IPS-NIHi11 (cell line): ENCODE measurements around the gene PAQR8.
"Not testable (repeated sequence)": the region's sequence is repeated elsewhere in the genome, so short reads cannot be mapped to it uniquely, and the experiment has no call there.

ENCODE experiments used
- DNase-seq: peaks from one replicate; pipeline ENCODE4 v3.0.0; 2012; ENCODE audit warnings: mixed read lengths, low spot score

Gene PAQR8

DNA sequence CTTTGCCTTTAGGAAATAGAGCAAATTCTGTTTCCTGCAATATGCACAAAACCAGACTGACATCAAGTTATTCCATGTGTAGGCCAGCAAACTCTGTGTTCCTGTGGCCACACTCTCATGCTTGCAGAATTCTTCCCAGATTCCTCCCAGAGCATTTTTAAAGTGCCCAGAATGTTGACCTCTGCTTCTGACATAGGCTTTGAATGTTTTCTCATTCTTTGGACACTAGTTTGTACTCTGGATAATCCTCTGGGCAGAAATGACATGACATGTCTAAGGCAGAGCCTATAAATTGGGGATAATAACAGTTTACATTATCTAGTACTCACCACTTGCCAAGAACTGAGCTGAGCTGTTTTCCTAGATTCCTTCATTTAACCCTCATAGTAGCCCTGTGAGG is 49.0 kb downstream of the PAQR8 start:
- no peak for DNase-seq

DNA sequence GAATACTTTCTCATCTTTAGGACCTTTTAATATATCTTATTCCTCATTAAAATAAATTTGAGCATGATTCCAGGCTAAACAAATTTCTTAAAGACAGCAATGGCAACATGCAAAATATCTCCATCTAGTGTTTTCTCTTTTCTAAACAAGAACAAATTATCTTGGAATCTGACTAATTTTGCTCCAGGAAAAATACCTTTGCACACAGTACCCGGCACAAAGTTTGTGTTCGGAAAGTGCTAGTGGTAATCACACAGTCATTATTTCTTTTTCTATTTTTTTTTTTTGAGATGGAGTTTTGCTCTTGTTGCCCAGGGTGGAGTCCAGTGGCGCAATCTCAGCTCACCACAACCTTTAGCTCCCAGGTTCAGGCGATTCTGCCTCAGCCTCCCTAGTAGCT is 50.0 kb downstream of the PAQR8 start:
- no peak for DNase-seq

DNA sequence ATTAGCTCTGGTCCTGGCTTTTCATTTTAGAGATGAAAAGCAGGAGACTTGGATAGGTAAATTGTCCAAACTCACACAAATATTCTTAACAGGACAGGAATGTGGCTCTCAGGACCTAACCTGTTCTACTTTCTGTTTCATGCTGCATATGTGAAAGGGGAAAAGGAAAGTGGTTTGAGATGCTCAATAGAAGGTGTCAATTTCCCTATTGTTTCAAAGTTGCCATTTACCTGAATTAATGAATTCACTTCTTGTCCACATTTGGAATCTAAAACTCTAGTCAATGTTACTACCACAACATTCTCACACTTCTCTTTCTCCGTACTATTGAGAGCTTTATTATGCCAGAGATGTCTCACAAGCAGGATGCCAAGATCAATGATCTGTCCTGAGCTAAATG is 53.4 kb downstream of the PAQR8 start:
- DNase-seq, result no peak

DNA sequence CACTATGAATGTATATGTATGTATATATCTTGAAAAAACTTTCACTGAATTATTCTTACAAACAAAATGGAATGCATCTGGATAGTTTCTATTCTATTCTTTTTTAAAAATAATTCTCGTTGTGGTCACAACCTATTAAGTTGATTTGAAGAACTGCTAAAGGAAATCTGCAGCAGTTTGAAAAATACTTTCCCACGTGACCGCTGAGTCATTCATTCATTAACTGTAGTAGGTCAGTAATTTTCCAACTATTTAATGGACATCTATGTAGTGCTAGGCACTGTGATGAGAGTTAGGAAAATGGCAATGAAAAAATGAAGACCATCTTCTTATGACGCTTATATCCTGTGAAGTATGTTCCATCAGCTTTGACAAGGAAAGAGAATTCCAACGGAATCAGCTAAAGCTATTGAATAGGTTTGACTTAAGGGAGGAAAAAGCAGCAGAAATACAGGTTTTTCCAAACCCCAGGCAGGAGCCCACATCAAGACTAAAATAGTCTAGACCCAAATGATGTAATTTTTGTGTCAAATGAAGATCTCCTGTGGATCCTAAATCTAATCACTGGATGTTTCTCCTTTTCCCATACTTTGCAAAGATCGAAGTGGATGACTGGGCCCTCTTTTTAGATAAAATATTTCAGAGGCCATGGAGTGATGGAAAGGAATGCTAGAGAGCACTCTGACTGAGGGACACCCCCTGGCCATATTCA is 54.1 kb downstream of the PAQR8 start:
- no peak for DNase-seq

DNA sequence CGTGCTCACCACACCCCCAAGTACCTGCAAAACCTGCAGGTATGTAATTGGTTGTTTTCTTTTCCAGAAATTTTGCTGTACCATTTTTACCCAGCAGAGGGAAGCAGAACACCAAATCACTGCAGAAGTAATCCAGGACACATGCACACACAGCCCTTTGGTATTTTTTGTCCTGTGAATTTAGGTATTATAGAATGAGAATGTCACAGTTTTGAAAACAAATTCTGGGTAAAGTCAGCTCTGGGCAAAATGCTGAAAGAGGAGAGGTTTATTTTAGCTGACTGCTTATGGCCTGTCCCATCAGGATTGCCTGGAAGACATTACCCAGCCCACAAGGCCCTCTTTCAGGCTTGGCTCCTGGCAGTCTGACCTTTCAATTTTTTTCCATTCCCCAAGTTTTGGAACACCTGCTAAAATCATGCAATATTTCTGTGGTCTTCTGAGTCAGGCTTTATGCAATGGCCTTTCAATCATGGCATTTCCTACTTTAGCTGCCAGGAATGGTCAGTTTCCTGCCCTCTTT is 54.7 kb downstream of the PAQR8 start:
- peak; percentile 57 for DNase-seq

DNA sequence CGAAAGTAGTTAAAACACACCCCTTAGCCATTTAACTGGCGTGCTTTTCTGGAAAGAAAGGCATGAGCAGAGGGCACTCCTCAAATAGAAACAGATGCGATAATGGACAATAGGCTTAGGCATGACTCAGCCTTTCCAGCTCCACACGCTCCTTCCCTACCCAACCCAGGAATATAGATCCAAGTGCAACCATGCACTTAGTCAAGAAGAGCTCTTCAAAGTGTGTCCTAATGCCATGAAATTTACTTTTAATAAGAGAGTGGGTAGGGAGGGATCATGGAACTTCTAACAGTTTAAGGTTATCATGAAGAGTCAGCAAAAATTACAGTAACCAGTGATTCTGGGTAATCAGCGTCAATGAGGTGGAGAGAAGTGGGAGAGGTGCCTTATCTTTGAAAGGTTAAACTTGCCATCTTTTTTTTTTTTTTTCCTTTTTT is 55.7 kb downstream of the PAQR8 start:
- no peak for DNase-seq

DNA sequence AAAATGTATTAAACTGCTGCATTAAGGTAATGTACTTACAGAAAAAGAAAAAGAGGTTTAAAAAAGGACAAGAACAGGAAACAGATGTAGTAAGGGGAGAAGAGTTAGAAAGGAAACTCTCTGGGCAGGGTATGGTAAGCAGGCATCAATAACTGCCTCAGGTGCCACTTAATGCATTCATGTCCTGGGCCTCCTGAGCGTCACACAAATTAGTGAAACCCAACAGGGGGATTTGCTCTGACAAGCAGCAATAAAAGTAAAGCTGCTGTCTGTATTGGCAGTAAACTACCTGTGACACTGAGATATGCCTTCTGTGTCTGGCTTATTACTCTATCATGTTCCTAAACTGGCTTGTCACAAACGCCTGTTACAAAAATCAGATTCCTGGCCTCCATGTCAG is 56.7 kb downstream of the PAQR8 start:
- DNase-seq, result no peak

DNA sequence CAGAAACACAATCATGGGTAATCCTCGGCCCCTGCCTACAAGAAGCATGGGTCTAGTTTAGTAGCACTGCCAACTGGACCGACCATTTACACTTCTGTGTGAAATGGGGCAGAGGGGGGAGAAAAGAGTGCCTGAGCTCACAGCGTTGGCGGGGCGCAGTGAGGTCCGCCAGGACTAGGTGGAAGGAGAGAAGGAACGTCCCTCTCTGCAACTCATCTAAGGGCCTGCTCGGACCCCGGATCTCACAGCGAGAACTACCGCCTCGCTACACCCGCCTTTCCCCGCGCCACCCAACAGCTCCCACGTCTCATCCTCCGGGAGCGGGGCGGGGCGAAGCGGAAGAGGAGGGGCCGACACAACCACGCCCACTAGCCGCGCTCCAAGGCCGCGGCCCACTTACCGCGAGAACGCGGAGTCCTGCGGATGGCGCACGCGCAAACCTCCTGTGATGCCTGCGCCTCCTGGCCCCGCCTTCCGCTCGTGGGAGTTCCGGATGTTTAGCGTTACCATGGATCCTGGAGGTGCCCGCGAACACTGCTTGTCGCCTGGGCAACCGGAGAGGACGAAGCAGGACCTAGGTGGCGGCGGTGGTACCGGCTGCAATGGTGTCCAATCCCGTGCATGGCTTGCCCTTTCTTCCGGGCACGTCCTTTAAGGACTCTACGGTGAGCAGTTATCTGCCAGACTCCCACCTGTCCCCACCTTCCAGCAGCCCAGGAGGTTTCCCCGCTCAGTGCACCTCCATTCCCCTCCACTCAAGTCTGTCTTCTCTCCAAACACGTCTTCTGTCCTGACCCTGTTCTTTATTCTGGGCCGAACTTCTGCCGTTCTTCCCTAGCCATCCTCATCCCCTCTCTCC is 58.1 kb downstream of the PAQR8 start, which contains the start of gene EFHC1:
TSS of gene EFHC1 (plus strand) at position 534 of the 859 bp plus-strand sequence. CDS start at position 603, 69 bp downstream.
- peak; percentile 95 for DNase-seq

DNA sequence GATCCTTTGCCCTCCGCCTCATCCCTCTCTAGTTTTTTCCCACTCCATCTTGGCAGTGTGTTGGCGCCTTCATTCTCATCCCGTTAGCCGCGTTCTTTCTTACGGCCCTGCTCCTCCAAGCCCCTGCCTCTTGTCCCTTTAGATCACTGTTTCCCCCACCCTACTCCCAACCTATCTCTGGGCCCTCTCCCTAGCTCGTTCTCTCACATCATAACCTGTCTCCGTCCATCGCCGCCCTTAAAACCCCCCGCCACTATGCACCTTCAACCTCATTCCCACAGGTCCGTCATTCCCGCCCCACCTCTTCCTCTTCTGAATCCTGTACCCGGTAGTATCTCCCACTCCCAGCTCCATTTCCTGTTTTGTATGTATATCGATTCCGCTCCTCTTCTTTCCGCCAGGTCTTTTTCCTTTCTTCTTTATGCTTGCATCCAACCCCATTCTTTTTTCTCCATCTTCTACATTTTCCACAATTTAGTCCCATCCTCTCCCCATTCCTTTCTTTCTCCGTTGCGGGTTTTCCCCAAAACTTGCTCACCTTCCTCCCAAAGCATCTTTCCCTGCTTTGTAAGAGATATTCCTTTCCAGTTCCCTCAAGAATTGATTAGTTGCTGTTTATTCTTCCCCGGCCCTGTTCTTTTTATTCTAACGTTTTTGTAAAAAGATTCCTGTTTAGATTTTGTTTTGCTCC is 58.9 kb downstream of the PAQR8 start:
- peak; percentile 31 for DNase-seq

DNA sequence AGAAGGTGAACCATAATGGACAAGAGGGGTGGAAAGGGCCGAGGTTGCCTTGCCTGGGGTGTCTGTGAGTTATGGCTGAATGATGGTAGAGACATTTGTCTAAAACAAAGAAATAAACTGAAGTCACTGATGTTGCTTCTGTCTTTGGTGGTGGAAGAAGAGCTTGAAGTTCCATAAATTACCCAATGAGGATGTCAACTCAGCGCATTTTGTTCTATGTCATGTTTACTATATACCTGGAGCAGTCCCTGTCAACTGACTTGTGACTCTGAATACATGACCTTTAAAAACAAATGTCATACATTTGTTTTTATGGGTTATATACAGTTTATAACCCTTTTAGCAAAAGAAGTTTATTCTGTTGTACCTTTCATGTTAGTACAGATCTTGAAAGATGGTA is 60.2 kb downstream of the PAQR8 start:
- DNase-seq, result no peak

DNA sequence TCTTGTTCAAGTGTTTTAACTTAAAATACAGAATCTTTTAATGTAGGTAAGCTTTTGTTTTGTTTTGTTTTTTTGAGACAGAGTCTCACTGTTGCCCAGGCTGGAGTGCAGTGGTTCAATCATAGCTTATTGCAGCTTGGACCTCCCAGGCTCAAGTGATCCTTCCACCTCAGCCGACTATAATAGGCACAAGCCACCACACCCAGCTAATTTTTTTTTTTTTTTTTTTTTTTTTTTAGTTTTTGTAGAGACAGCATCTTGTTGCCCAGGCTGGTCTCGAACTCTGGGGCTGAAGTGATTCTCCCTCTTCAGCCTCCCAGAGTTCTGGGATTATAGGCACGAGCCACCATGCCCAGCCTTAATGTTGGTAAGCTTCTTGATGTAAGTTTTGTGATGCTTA is 61.5 kb downstream of the PAQR8 start:
- DNase-seq, result no peak

DNA sequence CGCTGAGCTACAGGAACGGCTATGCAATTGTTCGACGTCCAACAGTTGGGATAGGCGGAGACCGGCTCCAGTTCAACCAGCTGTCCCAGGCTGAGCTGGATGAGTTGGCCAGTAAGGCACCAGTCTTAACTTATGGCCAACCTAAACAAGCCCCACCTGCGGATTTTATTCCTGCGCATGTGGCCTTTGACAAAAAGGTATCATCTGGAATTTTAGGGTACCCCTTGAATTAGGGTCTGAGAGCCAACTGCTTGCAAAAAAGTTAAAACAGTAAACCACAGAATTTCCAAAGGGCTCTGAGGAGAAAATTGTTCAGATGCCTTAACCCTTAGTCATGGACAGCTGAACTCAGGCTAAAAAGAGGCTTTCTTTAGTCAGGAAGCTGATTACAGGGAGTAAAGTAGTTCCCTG is 62.0 kb downstream of the PAQR8 start:
- no peak for DNase-seq

DNA sequence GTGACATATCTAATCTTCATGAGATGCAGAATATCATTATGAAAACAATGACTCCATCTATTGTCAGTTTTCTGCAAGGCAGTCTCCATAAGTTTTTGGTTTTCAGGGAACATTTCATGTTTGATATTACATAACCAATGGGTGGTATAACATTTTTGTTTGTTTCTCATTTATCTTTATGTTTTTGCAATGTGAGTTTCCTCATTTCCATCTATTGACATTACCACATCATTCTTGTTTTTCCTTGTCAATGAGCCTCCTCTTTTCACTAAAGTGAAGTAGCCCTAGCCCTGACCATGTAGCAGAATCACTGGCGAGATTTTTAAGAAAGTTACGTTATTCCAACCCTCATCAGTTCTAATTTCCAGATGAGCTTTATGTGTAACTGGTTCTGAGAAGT is 62.6 kb downstream of the PAQR8 start:
- no peak for DNase-seq

DNA sequence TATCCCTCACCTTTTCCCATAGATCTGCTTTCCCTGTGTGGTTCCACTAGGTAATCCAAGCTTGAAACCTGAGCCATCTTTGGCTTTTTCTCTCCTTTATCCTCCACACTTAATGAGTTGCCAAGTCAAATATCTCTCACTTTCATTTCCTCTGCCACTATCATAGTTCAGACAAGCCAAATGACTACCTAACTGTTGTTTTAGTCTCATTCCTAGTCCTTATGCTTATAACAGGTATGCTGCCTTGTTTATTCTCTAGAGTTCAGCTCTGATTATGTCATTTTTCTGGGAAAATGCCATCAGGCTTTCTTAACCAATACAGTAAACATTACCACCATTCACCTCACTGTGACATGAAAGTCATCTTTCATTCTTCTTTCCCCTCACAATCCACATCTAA is 64.7 kb downstream of the PAQR8 start:
- no peak for DNase-seq

DNA sequence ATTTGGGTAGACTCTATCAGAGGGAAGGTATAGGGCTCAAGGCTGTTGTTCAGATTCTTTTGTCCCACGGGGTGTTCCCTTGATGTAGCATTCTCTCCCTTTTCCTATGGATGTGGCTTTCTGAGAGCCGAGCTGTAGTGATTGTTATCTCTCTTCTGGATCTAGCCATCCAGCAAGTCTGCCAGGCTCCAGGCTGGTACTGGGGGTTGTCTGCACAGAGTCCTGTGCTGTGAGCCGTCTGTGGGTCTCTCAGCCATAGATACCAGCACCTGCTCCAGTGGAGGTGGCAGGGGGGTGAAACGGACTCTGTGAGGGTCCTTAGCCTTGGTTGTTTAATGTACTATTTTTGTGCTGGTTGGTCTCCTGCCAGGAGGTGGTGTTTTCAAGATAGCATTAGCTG is 71.3 kb downstream of the PAQR8 start:
- DNase-seq, result not testable (repeated sequence)

DNA sequence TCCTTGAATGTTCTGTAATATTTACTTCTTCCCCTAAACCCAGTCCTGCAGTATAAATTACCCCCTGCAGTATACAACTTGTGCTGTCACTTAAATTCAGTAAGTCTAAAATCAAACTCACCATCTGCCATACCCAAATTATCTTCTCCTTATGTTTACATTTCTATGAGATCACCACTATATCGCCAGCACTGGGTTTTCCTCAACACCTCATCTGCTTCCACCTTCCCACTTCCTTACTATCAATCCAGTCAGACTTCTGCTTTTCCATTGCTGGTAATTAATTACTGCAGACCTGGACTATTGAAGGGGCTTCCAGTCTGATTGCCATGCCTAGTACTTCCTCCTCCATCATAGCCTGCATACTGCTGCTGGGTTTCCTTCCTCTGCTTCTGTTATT is 73.4 kb downstream of the PAQR8 start:
- DNase-seq, result no peak

DNA sequence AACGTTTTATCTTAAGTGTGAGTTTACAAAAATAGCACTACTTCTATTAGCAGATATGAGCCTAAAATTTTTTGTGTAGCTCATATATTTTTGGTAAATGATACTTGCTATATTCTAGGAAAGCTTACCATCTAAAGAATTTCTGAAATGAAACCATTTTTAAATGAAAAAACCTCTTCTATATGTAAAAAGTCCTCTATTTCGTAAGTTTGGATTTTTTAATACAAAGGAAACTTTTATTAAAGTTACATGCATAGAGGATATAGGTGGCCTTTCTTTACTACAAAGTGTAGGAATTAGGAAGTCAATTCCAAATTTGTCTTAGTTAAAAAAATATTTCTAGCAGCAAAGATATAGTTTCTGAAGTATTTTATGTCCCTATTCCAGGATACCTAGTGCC is 77.0 kb downstream of the PAQR8 start:
- DNase-seq, result no peak

DNA sequence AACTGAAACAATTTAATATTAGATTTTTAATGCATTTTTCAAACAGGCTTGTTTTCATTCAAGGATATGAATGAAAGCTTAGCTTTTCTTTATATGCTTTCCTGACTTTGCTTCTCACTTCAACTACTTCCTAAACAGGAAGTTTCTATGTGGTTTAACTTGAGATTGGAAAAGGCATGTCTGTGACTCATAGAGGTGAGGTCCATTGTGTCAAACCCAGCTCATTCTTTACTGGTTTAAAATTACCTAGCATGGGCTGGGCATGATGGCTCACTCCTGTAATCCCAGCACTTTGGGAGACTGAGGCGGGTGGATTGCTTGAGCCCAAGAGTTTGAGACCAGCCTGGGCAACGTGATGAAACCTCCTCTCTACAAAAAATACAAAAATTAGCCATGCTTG is 92.6 kb downstream of the PAQR8 start:
- DNase-seq, result no peak

DNA sequence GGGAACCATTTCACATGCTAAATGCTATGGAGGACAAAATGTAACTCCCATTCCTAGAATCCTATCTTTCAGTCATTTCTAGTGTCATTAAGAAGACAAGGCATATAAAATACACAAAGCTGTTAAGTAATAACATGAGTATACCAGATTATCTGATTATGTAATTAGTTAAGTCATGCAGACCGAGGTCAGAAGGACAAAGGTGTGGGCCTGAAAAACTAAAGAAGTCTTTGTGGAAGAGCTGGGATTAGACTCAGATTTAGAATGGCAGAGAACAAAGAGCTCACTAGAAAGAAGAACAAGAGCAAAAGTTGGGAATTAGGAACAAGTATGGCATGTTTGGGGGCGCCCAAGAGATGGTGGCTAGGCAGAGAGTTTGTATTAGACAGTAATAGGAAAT is 95.1 kb downstream of the PAQR8 start:
- DNase-seq, result no peak
